Stimulated activated CD8-positive, alpha-beta memory T cell treated with anti-CD3 and anti-CD28 coated beads, Interleukin-7, amount 100 ng/mL, for 48 hours (primary cell): ENCODE data around the gene TSC1.

ENCODE experiments used
- DNase-seq, 2 donors: peaks; one replicate each; pipeline ENCODE4 v3.0.0-alpha.2; 2020; ENCODE audit warnings: low read depth in 1 of 2; ENCODE audit errors: extremely low read depth in 1 of 2

The TSC1 gene

GRCh38 chr9:132942541-132943182, 1.8 kb downstream of the TSC1 start:
- DNase-seq, result no peak

- DNase-seq, result no peak
These were observed 5.2 kb downstream of the TSC1 start for GRCh38 chr9:132939169-132939568.

DNA sequence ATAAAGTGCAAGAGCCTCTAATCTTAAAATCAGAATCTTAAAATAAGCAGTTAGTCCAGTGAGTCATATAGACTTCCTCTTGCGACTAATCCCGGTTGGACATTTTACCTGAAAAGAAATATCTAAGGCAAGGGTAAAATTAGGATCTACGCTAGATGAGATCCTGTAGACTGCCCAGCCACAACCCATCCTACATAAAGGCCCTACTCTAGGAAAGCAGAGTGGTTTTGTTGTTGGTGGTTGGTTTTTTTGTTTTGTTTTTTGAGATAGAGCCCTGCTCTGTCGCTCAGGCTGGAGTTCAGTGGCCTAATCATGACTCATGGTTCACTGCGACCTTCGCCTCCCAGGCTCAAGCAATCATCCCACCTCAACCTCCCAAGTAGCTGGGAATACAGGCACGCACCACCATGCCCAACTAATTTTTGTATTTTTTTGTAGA, 6.9 kb downstream of the TSC1 start:
- DNase-seq, result no peak

- DNase-seq, result no peak
These were observed 9.4 kb downstream of the TSC1 start for GRCh38 chr9:132935026-132935425.

GRCh38 chr9:132931178-132931735, 13.2 kb downstream of the TSC1 start:
- no peak for DNase-seq

DNA sequence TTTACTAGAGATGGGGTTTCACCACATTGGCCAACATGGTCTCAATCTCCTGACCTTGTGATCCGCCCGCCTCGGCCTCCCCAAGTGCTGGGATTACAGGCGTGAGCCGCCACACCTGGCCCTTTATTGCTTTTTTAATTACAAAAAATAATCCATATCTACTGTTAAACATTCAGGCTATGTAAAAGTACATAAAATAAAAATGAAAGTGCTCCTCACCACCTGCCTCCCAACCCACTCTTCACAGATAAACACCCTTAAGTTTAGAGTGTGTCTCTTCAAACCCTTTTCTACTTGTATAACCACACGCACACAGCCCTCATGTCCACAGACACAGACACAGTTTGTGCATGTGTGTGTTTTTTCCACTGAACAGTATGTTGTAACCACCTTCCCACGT, 16.7 kb downstream of the TSC1 start:
- DNase-seq, result no peak

DNA sequence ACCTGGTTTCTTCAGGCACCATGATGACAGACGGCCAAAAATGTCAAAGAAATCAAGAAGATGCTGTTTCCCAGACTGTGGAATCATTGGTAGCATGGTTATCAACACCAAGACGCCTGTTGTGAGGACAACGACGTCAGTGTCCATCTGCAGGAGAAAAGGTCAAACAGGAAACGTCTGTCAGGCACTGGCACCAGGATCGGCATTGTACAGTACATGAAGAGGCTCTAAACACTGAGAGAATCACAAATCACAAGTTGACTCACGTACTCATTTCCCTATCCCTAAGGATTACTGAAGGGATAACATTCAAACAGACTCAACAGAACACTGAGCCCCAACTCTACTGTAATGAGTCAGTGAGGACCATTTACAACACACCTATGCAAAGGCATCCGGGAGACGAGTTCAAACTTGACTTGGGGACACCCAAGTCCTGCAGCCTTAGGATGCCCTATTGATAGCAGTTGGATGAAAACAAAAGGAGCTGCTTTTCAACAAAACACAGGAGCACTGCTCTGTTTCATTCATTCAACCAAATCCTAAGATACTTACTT, 21.0 kb downstream of the TSC1 start:
- no peak for DNase-seq

DNA sequence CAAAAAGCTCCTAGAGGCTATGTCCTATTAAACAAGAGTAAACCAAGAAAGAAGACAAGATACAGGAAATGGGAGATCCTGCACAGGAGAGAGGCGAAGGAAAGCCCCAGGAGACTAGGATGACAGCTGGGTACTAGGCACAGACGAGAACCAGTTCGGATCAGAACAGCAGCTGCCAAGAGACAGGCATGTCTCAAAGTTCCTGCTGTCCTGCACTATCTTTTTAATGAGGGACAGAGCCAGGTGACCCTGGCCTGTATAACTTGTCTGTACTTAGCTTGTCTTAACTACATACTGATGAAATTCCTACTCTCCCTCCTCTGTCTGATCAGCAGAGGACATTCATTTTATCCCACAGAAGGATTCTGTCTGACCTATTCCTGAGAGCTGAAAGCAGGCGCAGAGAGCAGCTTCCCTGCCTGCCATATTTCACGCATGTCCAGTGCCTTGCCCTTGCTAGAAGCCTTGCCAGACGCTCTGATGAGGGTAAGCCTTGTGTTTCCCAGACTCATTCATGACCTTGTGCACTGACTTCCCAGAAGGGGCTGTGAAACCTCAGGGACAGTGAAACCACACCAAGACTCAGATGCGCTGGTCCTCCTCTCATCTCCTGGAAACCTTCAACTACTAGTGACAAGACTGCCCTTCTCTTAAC, 24.7 kb downstream of the TSC1 start:
- no peak for DNase-seq

- DNase-seq, result no peak
These were observed 29.5 kb downstream of the TSC1 start for GRCh38 chr9:132914924-132915323.

DNA sequence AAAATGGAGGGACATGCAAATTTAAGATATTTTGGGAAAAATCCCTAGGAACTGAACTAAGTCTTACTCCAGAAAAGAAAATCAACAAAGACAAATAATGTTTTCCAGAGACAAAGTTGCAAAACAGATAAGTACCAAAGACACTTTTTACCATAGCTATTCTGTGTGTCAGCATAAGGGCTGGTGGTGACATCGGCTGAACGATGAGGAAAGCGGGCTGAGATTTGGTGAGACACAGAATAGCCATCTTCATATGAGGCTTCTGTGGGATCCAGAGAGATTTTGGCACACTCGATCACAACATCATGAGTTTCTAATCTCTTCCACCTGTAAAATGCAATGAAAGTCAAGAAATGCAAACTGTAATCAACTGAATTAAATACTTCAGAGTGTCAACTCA, 32.3 kb downstream of the TSC1 start:
- no peak for DNase-seq

DNA sequence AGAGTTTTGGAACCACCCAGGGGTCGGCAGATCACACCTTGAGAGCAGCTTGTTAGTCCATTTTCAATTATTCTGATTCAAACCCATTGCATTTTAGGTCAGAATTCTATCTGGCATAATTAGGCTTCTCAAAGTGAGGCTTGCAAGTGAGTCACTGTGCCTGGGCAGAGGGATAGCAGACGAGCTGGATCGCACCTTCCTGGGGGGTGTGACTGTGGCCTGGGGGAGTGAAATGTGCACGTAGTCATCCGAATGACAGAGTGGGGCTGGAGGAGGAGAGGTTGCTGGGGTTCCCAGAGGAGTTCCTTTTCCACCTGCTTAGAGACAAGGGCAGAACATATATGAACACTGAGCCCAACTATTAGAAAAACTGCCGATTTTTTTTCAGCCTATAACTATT, 34.0 kb downstream of the TSC1 start:
- no peak for DNase-seq

DNA sequence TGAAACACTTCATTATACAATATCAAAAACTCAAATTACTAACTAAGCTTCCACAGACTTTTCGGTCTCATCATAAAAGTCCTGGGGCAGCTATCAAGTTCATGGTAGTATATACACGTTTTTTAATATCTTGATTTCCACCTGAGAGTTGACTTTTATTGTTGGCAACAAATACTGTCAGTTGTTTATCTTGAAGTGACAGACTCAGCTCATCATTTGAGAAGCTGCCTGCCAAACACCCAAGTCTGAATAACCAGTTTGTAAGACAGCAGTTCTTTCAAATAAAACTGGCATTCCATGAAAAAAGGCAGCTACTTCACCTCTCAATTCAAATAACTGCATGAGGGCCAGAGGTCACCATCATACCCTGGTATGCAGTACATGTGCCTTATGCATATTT, 35.1 kb downstream of the TSC1 start:
- DNase-seq, result no peak

- no peak for DNase-seq
These were observed 35.8 kb downstream of the TSC1 start for GRCh38 chr9:132908635-132909034.

DNA sequence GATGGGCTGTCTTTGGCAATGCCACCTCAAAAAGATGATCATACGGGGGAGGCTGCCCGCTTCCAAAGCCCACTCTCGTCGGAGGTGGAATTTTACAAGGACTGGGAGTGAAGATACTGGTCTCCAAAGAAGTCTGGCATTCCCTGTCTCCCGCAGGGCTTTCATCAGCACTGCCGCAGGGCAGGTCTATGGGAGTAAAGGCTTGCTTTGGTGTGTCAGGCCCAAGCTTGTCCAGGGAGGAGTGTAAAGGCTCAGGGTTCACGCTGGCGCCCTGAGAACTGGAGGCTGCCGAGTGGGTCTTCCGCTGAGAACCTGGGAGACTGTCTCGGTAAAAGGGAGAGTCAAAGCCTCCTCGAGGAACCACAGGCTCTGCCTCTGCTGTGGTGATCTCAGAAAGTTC, 38.7 kb downstream of the TSC1 start:
- no peak for DNase-seq

GRCh38 chr9:132903574-132904492, 40.6 kb downstream of the TSC1 start:
- DNase-seq, result no peak

DNA sequence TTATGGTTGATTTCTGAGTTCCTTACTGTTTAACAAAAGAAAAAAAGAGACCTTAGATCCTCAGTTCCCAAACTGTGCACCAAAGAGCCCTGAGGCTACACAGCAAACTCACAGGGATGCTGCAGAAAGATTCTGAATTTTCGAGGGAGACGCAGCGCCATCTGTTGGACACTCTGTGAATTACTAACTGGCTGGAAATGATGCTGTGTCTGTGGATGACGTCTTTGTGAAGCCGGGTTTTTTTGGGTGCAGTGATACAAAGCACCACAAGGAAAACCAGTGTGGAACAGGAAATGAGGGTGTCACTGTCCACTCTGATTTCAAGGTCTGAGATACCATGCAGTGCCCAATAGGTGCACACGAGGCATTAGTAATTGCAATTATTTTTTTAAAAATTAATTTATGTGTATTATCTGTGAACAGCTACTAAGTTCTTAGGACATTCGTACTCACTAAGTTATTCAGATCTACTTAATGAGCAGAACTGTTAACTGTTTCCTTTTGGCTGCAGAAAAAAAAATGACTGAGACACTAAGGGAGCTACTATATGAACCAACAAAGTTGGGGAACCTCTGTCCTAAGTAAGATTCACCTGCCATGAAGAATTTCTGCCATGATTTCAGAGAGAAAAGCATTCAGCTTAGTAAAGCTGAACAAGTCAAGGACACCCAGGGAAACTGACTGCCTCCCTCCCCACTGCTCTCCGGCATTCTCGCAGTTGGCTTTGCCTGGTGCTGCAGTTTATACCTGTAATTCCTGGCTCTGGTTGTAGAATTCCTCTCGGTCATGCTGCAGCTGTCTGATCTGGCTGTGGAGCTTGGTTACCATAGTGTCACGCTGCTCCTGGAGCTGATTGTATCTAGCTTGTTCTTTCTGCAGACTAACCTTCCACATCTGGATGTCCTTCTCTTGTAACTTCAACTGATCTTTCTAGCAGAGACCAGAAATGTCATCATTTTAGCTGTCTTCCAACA, 42.3 kb downstream of the TSC1 start:
- DNase-seq, result peak; percentile 52 to 62

- no peak for DNase-seq
These were observed 46.4 kb downstream of the TSC1 start for GRCh38 chr9:132898051-132898450.

DNA sequence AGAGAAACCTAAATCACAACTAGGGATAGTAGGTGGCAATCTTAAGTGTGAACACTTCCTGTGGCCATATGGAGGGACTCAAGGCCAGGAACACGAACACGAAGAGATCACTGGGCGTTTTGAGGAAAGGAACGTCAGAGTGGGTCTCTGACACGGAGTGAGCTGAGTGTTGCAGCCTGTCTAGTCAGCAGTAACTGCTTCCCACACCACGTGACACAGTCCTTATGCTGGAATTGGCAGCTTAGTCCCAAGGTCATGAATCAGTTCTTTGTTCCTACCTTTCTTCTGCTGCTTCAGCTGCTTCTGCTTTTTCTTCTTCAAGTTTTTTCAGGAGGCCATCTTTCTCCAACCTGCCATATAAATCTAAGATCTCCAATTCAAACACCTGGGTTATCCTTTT, 47.5 kb downstream of the TSC1 start:
- DNase-seq, result no peak

GRCh38 chr9:132896264-132896663, 48.2 kb downstream of the TSC1 start:
- DNase-seq, result no peak
